Parathyroid adenoma (tissue), 2 donors: Measurements from ENCODE around the gene ARHGEF11.

Experiments used
- H2AFZ ChIP-seq: fragments of 300-600 bp; sonication (generic); one replicate; pipeline ENCODE4 v1.7.0; 2017; ENCODE audit warnings: antibody characterized with exemption, mild to moderate bottlenecking
- H3K27ac ChIP-seq: fragments of 300-600 bp; sonication (generic); one replicate; pipeline ENCODE4 v1.7.0; 2017
- H3K27me3 ChIP-seq: fragments of 300-600 bp; sonication (generic); one replicate; pipeline ENCODE4 v1.7.0; 2017; ENCODE audit warnings: low read length; ENCODE audit not compliant: control insufficient read depth, insufficient read depth
- H3K36me3 ChIP-seq: fragments of 300-600 bp; sonication (generic); one replicate; pipeline ENCODE4 v1.7.0; 2017; ENCODE audit warnings: low read length; ENCODE audit not compliant: control insufficient read depth, insufficient read depth
- H3K4me1 ChIP-seq: fragments of 300-600 bp; sonication (generic); one replicate; pipeline ENCODE4 v1.7.0; 2017; ENCODE audit warnings: control low read depth
- H3K4me2 ChIP-seq: fragments of 300-600 bp; sonication (generic); one replicate; pipeline ENCODE4 v1.7.0; 2017; ENCODE audit warnings: low read length
- H3K4me3 ChIP-seq: fragments of 300-600 bp; sonication (generic); one replicate; pipeline ENCODE4 v1.7.0; 2017; ENCODE audit warnings: low read depth, low read length
- H3K79me2 ChIP-seq: fragments of 300-600 bp; sonication (generic); one replicate; pipeline ENCODE4 v1.7.0; 2017; ENCODE audit warnings: control low read depth
- H3K9ac ChIP-seq: fragments of 300-600 bp; sonication (generic); one replicate; pipeline ENCODE4 v1.7.0; 2017; ENCODE audit warnings: mild to moderate bottlenecking
- H3K9me3 ChIP-seq: fragments of 300-600 bp; sonication (generic); one replicate; pipeline ENCODE4 v1.7.0; 2017; ENCODE audit warnings: low read length; ENCODE audit not compliant: control insufficient read depth
- TF ChIP-seq, protein P1 (sequence below): fragments of 300-600 bp; sonication (generic); IDR thresholded peaks from one replicate; pipeline ENCODE4 v1.7.0; 2017; ENCODE audit warnings: antibody characterized with exemption, mild to moderate bottlenecking
- donor health status: primary hyperparathyroidism.

Gene ARHGEF11

DNA sequence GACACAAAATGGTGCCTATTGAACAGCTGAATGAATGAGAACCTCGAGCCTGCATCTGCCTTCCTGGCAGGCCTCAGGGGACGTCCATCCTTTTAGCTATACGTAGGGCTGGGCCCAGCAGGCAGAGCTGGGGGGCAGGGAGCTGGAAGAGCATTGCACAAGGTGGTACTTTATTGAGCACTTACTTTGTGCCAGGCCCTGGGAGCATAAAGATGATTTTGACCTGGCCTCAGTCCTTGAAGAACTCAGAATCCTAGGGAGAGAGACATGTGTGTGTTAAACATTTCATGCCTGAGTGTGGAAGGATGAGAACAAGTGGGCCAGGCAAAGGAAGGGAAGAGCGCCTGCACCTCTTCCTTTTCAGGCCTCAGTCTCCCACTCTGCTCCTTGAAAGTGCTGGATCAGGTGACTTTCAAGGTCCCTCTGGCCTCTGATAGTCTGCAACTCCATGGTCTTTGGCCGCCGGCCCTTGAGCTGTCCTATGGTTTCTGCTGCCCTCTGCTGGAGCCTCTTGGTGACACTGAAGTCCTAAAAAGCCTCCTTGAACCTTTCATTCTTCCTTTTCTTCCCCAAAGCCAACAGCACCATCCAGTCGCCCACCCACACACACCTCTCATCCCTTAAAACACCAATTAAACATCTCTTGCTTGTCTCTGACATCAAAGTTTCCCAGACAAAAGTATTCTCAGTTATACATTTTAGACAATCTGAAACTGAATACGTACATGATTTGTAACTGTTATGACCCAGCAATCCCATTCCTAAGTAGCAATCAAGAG lies 155.6 kb downstream of the ARHGEF11 start:
- H3K79me2 ChIP-seq, result no peaks in the 10 kb centered on the region
- no peaks in the 10 kb centered on the region for H3K27me3 ChIP-seq
- no peaks in the 10 kb centered on the region for H3K36me3 ChIP-seq
- H3K9me3 ChIP-seq, result no peaks in the 10 kb centered on the region
- no peaks in the 10 kb centered on the region for H3K4me1 ChIP-seq
- no peak overlapping the region for H3K4me3 ChIP-seq
- H3K4me2 ChIP-seq, result no peak overlapping the region
- peak overlapping the region; percentile 9 for H2AFZ ChIP-seq
- no peak overlapping the region for H3K27ac ChIP-seq
- no peak overlapping the region for H3K9ac ChIP-seq
- TF ChIP-seq, protein P1, sequence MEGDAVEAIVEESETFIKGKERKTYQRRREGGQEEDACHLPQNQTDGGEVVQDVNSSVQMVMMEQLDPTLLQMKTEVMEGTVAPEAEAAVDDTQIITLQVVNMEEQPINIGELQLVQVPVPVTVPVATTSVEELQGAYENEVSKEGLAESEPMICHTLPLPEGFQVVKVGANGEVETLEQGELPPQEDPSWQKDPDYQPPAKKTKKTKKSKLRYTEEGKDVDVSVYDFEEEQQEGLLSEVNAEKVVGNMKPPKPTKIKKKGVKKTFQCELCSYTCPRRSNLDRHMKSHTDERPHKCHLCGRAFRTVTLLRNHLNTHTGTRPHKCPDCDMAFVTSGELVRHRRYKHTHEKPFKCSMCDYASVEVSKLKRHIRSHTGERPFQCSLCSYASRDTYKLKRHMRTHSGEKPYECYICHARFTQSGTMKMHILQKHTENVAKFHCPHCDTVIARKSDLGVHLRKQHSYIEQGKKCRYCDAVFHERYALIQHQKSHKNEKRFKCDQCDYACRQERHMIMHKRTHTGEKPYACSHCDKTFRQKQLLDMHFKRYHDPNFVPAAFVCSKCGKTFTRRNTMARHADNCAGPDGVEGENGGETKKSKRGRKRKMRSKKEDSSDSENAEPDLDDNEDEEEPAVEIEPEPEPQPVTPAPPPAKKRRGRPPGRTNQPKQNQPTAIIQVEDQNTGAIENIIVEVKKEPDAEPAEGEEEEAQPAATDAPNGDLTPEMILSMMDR, result peak; percentile 67

DNA sequence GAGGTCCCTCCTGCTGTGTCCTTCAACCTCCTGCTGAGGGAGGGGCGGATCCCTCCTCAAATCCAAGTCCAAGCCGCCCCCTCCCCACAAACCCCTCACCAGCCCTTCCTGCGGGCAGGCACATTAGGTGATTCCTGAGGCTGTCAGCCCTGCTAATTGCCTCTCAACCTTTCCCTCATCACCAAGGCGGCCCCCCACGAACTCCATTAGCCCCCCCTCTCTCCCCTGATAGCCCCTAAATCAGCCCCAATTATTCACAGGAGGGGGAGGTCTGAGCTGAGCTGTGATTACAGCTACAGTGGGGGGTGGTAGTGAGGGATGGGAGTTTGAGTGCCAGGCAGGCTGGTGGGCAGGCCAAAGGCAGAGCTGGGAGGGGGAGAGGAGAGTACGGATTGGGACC lies 157.8 kb downstream of the ARHGEF11 start:
- H3K4me3 ChIP-seq, result no peak overlapping the region
- no peaks in the 10 kb centered on the region for H3K79me2 ChIP-seq
- no peak overlapping the region for H2AFZ ChIP-seq
- TF ChIP-seq, protein P1, result no peak
- no peak overlapping the region for H3K4me2 ChIP-seq
- no peak overlapping the region for H3K27ac ChIP-seq
- H3K9ac ChIP-seq, result no peak overlapping the region
- no peaks in the 10 kb centered on the region for H3K9me3 ChIP-seq
- H3K36me3 ChIP-seq, result no peaks in the 10 kb centered on the region
- no peaks in the 10 kb centered on the region for H3K27me3 ChIP-seq
- H3K4me1 ChIP-seq, result no peaks in the 10 kb centered on the region

DNA sequence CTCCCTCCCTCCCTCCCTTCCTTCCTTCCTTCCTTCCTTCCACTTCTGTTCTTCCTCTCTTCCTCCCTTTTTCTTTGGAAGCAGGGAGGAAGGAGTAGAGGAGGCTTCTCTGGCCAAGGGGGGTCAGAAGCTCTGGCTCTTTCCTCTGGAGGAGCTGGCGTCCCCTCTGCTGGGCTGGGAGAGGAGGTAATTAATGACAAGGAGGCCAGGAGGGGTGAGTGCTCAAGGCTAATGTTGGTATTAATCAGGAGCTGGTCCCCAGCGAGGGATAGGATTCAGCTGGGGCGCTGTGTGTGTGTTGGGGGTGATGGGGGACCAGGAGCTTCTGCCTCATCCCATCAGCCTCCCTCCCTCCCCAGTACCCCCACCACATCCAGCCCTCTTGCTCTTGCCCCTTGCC lies 158.2 kb downstream of the ARHGEF11 start:
- Histone ChIP-seq H3K79me2 (no peaks in the 10 kb centered on the region), H3K9me3 (no peaks in the 10 kb centered on the region), H3K27ac (no peak overlapping the region), H3K36me3 (no peaks in the 10 kb centered on the region), H3K4me2 (no peak overlapping the region), H3K27me3 (no peaks in the 10 kb centered on the region), H2AFZ (no peak overlapping the region), H3K4me1 (no peaks in the 10 kb centered on the region), H3K4me3 (no peak overlapping the region), H3K9ac (no peak overlapping the region)
- TF ChIP-seq, protein P1, result no peak

DNA sequence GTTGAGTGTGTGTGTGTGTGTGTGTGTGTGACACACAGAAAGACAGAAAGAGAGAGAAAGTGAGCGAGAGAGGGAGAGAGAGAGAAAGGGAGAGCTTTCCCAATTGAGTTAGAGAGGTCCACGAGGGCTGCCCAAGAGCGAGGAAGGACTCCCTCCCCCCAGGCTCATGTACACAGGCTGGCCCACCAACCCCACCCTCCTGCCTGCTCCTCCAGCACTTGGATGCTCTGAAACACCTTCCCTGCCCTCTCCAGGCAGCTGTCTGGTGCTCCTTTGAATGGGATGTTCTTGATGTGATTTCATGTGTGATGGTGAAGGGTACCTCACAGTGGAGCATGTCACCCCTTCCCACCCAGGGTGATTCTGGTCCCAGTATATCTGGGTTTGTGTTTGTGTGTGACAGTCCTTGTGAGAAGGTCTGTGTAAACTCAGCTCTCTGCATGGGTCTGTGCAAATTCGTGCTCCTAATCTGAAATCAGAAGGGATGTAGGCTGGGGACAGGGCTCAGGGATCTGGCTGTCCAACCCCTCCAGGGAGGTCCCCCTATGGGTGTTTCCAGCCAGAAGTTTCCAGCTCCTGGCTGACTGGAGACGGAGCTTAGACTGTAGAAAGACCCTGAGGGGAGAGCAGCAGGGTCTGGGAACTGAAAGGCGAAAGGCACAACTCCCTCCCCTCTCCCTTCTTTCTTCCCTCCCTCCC lies 158.8 kb downstream of the ARHGEF11 start:
- no peaks in the 10 kb centered on the region for H3K4me1 ChIP-seq
- H3K27me3 ChIP-seq, result no peaks in the 10 kb centered on the region

More for the DNA sequence above, 158.8 kb downstream of the ARHGEF11 start:
- Histone ChIP-seq H3K36me3 (no peaks in the 10 kb centered on the region), H3K9ac (no peak overlapping the region), H3K79me2 (no peaks in the 10 kb centered on the region), H3K9me3 (no peaks in the 10 kb centered on the region), H2AFZ (no peak overlapping the region), H3K4me3 (no peak overlapping the region), H3K27ac (no peak overlapping the region), H3K4me2 (no peak overlapping the region)
- TF ChIP-seq, protein P1, result no peak
